H9 (cell line): Measurements from ENCODE around the gene HLA-DQB2. TPM values are rescaled to one million over a fixed set of nuclear protein-coding genes. Genes with fewer than 3 reads are reported as not detected.

Experiments used
- DNase-seq: peaks from one replicate; pipeline ENCODE4 v3.0.0-alpha.2; 2017
- H2AFZ ChIP-seq: one replicate; pipeline ENCODE4 v1.6.1; 2013; ENCODE audit warnings: mild to moderate bottlenecking, low read length, control low read depth, moderate library complexity
- H2AK5ac ChIP-seq: 2 replicates; pipeline ENCODE4 v1.6.1; 2013; ENCODE audit warnings: low read length, control low read depth, mixed read lengths; ENCODE audit not compliant: insufficient read length
- H2BK120ac ChIP-seq: one replicate; pipeline ENCODE4 v1.6.1; 2013; ENCODE audit warnings: low read depth, mild to moderate bottlenecking, low read length, control low read depth, inconsistent platforms; ENCODE audit not compliant: poor library complexity, severe bottlenecking
- H2BK12ac ChIP-seq: 2 replicates; pipeline ENCODE4 v1.6.1; 2013; ENCODE audit warnings: low read length, control low read depth, mixed read lengths, low read depth; ENCODE audit not compliant: insufficient read length
- H2BK15ac ChIP-seq: 2 replicates; pipeline ENCODE4 v1.6.1; 2013; ENCODE audit warnings: low read depth, low read length, control low read depth
- H2BK20ac ChIP-seq: one replicate; pipeline ENCODE4 v1.6.1; 2013; ENCODE audit warnings: low read depth, mild to moderate bottlenecking, low read length, control low read depth, inconsistent platforms; ENCODE audit not compliant: poor library complexity, severe bottlenecking
- H2BK5ac ChIP-seq: 2 replicates; pipeline ENCODE4 v1.6.1; 2013; ENCODE audit warnings: low read length, control low read depth, mixed read lengths; ENCODE audit not compliant: insufficient read length
- H3K14ac ChIP-seq: 2 replicates; pipeline ENCODE4 v1.6.1; 2013; ENCODE audit warnings: low read length, control low read depth; ENCODE audit not compliant: insufficient read depth
- H3K18ac ChIP-seq: 2 replicates; pipeline ENCODE4 v1.6.1; 2013; ENCODE audit warnings: low read depth, mild to moderate bottlenecking, mixed read lengths, low read length, control low read depth; ENCODE audit not compliant: insufficient read length
- H3K23ac ChIP-seq: 2 replicates; pipeline ENCODE4 v1.6.1; 2013; ENCODE audit warnings: low read length, control low read depth, mixed read lengths, low read depth; ENCODE audit not compliant: insufficient read length
- H3K23me2 ChIP-seq: 2 replicates; pipeline ENCODE4 v1.6.1; 2013; ENCODE audit warnings: low read depth, mild to moderate bottlenecking, mixed read lengths, low read length, control low read depth; ENCODE audit not compliant: insufficient read length, poor library complexity, severe bottlenecking
- H3K27ac ChIP-seq: 2 replicates; pipeline ENCODE4 v1.5.1; 2013; ENCODE audit warnings: low read length, control low read depth, mixed read lengths, low read depth; ENCODE audit not compliant: insufficient read length
- H3K27me3 ChIP-seq: 2 replicates; pipeline ENCODE4 v1.6.1; 2013; ENCODE audit warnings: low read length, control low read depth, inconsistent platforms; ENCODE audit not compliant: insufficient read depth
- H3K4ac ChIP-seq: 2 replicates; pipeline ENCODE4 v1.6.1; 2013; ENCODE audit warnings: low read depth, mild to moderate bottlenecking, control low read depth, inconsistent platforms, low read length, moderate library complexity
- H3K4me1 ChIP-seq: 2 replicates; pipeline ENCODE4 v1.6.1; 2013; ENCODE audit warnings: low read length, control low read depth, inconsistent platforms; ENCODE audit not compliant: insufficient read depth
- H3K4me2 ChIP-seq: 2 replicates; pipeline ENCODE4 v1.6.1; 2013; ENCODE audit warnings: low read length, control low read depth, mixed read lengths; ENCODE audit not compliant: insufficient read length, insufficient read depth
- H3K56ac ChIP-seq: 2 replicates; pipeline ENCODE4 v1.6.1; 2013; ENCODE audit warnings: low read depth, mild to moderate bottlenecking, mixed read lengths, low read length, control low read depth; ENCODE audit not compliant: insufficient read length
- H3K79me1 ChIP-seq: 2 replicates; pipeline ENCODE4 v1.6.1; 2013; ENCODE audit warnings: low read depth, mild to moderate bottlenecking, moderate library complexity, low read length, control low read depth, inconsistent platforms; ENCODE audit not compliant: insufficient read depth, poor library complexity, severe bottlenecking
- H3K79me2 ChIP-seq: 2 replicates; pipeline ENCODE4 v1.6.1; 2013; ENCODE audit warnings: low read length, control low read depth, inconsistent platforms; ENCODE audit not compliant: insufficient read depth
- H3K9ac ChIP-seq: 2 replicates; pipeline ENCODE4 v1.6.1; 2013; ENCODE audit warnings: low read length, control low read depth, mixed read lengths; ENCODE audit not compliant: insufficient read length; ENCODE audit errors: extremely low read depth
- H3K9me3 ChIP-seq: one replicate; pipeline ENCODE4 v1.6.1; 2013; ENCODE audit warnings: low read depth, low read length, inconsistent platforms; ENCODE audit not compliant: control insufficient read depth
- H3T11ph ChIP-seq: one replicate; pipeline ENCODE4 v1.6.1; 2013; ENCODE audit warnings: mild to moderate bottlenecking, low read length, control low read depth, inconsistent platforms
- H4K20me1 ChIP-seq: one replicate; pipeline ENCODE4 v1.6.1; 2013; ENCODE audit not compliant: control insufficient read depth, insufficient read length, insufficient read depth
- H4K5ac ChIP-seq: 2 replicates; pipeline ENCODE4 v1.6.1; 2013; ENCODE audit warnings: low read depth, mild to moderate bottlenecking, mixed read lengths, low read length, control low read depth; ENCODE audit not compliant: insufficient read length
- H4K8ac ChIP-seq: replicated peaks from 2 replicates; pipeline ENCODE4 v1.6.1; 2013; ENCODE audit warnings: low read length, control low read depth, mixed read lengths, low read depth; ENCODE audit not compliant: insufficient read length
- H4K91ac ChIP-seq: 2 replicates; pipeline ENCODE4 v1.6.1; 2013; ENCODE audit warnings: low read depth, mild to moderate bottlenecking, moderate library complexity, mixed read lengths, low read length, control low read depth; ENCODE audit not compliant: insufficient read length
- H3K27ac Mint-ChIP-seq, 3 experiments: 2 replicates in 2 of 3; 3 replicates in 1 of 3; pipeline ENCODE4 v1.8.0; 2020 to 2021; ENCODE audit warnings: mixed read lengths in 3 of 3, mild to moderate bottlenecking in 1 of 3, moderate library complexity in 1 of 3
- H3K27me3 Mint-ChIP-seq: 2 replicates; pipeline ENCODE4 v1.8.0; 2021; ENCODE audit warnings: low read depth, mild to moderate bottlenecking, moderate library complexity, mixed read lengths
- H3K36me3 Mint-ChIP-seq, 3 experiments: 2 replicates in 2 of 3; 3 replicates in 1 of 3; pipeline ENCODE4 v1.8.0; 2020 to 2021; ENCODE audit warnings: low read depth in 3 of 3, mixed read lengths in 3 of 3; ENCODE audit not compliant: insufficient read depth in 1 of 3
- H3K4me1 Mint-ChIP-seq, 2 experiments: 2 replicates each; pipeline ENCODE4 v1.8.0; 2020; ENCODE audit warnings: mixed read lengths in 2 of 2
- H3K4me3 Mint-ChIP-seq, 2 experiments: 2 replicates in 1 of 2; 3 replicates in 1 of 2; pipeline ENCODE4 v1.8.0; 2020 to 2021; ENCODE audit warnings: mild to moderate bottlenecking in 2 of 2, mixed read lengths in 2 of 2, moderate library complexity in 1 of 2
- H3K9me3 Mint-ChIP-seq, 2 experiments: 2 replicates in 1 of 2; 3 replicates in 1 of 2; pipeline ENCODE4 v1.8.0; 2020; ENCODE audit warnings: mild to moderate bottlenecking in 2 of 2, mixed read lengths in 2 of 2, moderate library complexity in 1 of 2
- CTCF ChIP-seq: fragments of 200-600 bp; sonication (generic); conservative IDR thresholded peaks from 3 replicates; pipeline ENCODE4 v1.8.0; 2021; ENCODE audit warnings: antibody characterized with exemption, mild to moderate bottlenecking
- WGBS: extraction: QIAGEN DNeasy Blood & Tissue Kit; methylation state at CpG from one replicate; pipeline ENCODE4 v1.1.7; 2013; ENCODE audit warnings: missing lambda C conversion rate, low lambda C conversion rate, mixed read lengths; ENCODE audit not compliant: insufficient read length; ENCODE audit errors: extremely low coverage; 5-methylcytosine and 5-hydroxymethylcytosine counted together
- total RNA-seq: library from RNA; stranded (reverse); gene quantifications from 2 replicates; pipeline ENCODE4 v1.2.1, GENCODE V29; 2021

The HLA-DQB2 gene
- total RNA-seq, 1 experiment from 2014 or later, result not detected

DNA sequence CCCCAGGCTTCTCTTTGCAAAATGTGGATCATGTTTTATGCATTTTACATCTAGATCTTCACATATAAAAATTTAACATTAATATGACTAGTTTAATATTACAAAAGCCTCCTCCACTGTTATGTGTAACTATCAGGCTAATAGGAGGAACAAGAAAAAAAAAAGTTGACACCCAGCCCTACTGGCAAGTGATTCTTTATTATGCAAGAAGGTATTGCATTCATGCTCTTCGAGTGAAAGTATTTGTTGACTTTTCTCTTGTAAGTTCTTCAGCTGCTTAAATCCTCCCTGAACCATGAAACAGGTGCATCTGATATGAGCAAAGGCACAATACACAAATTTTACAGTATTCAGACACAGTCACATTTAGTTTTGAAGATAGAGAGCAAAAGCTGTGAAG is 716 bp upstream of the HLA-DQB2 start:
- DNase-seq, result no peak
- no peak overlapping the region for H2AK5ac ChIP-seq
- no peak overlapping the region for H3T11ph ChIP-seq
- H3K79me2 ChIP-seq, result no peaks in the 10 kb centered on the region
- H4K20me1 ChIP-seq, result no peaks in the 10 kb centered on the region
- H3K56ac ChIP-seq, result no peak overlapping the region
- H3K23me2 ChIP-seq, result no peaks in the 10 kb centered on the region
- TF ChIP-seq CTCF, result no peak
- H2BK15ac ChIP-seq, result no peak overlapping the region
- no peak overlapping the region for H4K8ac ChIP-seq
- no peaks in the 10 kb centered on the region; a peak in 1 of 5 replicates for H3K9me3 Mint-ChIP-seq
- H3K79me1 ChIP-seq, result no peaks in the 10 kb centered on the region
- no peak overlapping the region for H2BK12ac ChIP-seq
- H3K4ac ChIP-seq, result no peak overlapping the region
- H3K36me3 Mint-ChIP-seq, result no peaks in the 10 kb centered on the region; a peak in 1 of 7 replicates
- no peak overlapping the region for H2BK20ac ChIP-seq
- no CpG with 5 or more reads among the region's 1 CpG for WGBS
- H3K4me3 Mint-ChIP-seq, result no peak overlapping the region
- H3K18ac ChIP-seq, result no peak overlapping the region
- H4K91ac ChIP-seq, result no peak overlapping the region
- H2AFZ ChIP-seq, result no peak overlapping the region
- H3K4me1 ChIP-seq, result no peaks in the 10 kb centered on the region
- H3K27me3 Mint-ChIP-seq, result peaks cover 6% of the 10 kb centered on the region
- no peak overlapping the region for H3K4me2 ChIP-seq
- H3K27ac Mint-ChIP-seq, result no peak overlapping the region
- no peak overlapping the region for H3K9ac ChIP-seq
- no peaks in the 10 kb centered on the region for H3K27me3 ChIP-seq
- no peak overlapping the region for H3K14ac ChIP-seq
- H3K9me3 ChIP-seq, result no peaks in the 10 kb centered on the region
- no peak overlapping the region for H3K27ac ChIP-seq
- H3K4me1 Mint-ChIP-seq, result peaks cover 18 to 22% of the 10 kb centered on the region in 2 experiments
- no peak overlapping the region for H2BK5ac ChIP-seq
- H4K5ac ChIP-seq, result no peak overlapping the region
- no peak overlapping the region for H2BK120ac ChIP-seq
- H3K23ac ChIP-seq, result no peak overlapping the region
